ENCODE measurements around the gene OPN1LW. TPM values are rescaled to one million over a fixed set of nuclear protein-coding genes. Genes with fewer than 3 reads are reported as not detected.
"Not testable (repeated sequence)": the region's sequence is repeated elsewhere in the genome, so short reads cannot be mapped to it uniquely, and the experiment has no call there.

OPN1LW gene
- total RNA-seq (not detected), polyA plus RNA-seq (not detected)
- long read RNA-seq, donor 1, result 0 reads
- long read RNA-seq, donor 2, result 0 reads

GRCh38 chrX:154144010-154144409, at the start of gene OPN1LW:
Gene OPN1LW (plus strand): TSS chrX:154144243. CDS start chrX:154144284, 41 bp downstream.
- H3K27ac ChIP-seq (ENCODE audit: low read depth in 1 of 2, low read length in 2 of 2); H3K27me3 ChIP-seq (ENCODE audit: control insufficient read depth in 1 of 2, insufficient read depth in 2 of 2, low read length in 1 of 2); H3K4me3 ChIP-seq (ENCODE audit: low read length in 2 of 2); H3K9me3 ChIP-seq (ENCODE audit: control insufficient read depth, low read length); H3K4me1 ChIP-seq (ENCODE audit: control insufficient read depth in 1 of 2, insufficient read depth in 2 of 2, low read length in 2 of 2); ATAC-seq (ENCODE audit: low FRiP score); H3K36me3 ChIP-seq (ENCODE audit: control insufficient read depth in 1 of 2, insufficient read depth in 2 of 2, low read length in 1 of 2); DNase-seq; intact Hi-C loops (cut with DNase I): not testable (repeated sequence)
- 90 to 98% methylated on average over 12 of the region's 15 CpGs for WGBS, 2 donors

GRCh38 chrX:154094833-154095232, 49.2 kb upstream of the OPN1LW start:
- Histone ChIP-seq H3K27ac (ENCODE audit: low read depth in 1 of 2, low read length in 2 of 2) (no peak overlapping the region), H3K9me3 (ENCODE audit: control insufficient read depth, low read length) (no peaks in the 10 kb centered on the region), H3K4me3 (ENCODE audit: low read length in 2 of 2) (no peak overlapping the region), H3K27me3 (ENCODE audit: control insufficient read depth in 1 of 2, insufficient read depth in 2 of 2, low read length in 1 of 2) (no peaks in the 10 kb centered on the region), H3K36me3 (ENCODE audit: control insufficient read depth in 1 of 2, insufficient read depth in 2 of 2, low read length in 1 of 2) (no peaks in the 10 kb centered on the region), H3K4me1 (ENCODE audit: control insufficient read depth in 1 of 2, insufficient read depth in 2 of 2, low read length in 2 of 2) (no peaks in the 10 kb centered on the region)
- intact Hi-C loops (cut with DNase I), result loop anchor here in 1 of 2 donors (5.0 kb wide), 2 partner anchors 73 to 287 kb away; no protein-coding TSS in a partner anchor
- DNase-seq (no peak), ATAC-seq (ENCODE audit: low FRiP score) (no peak)
- WGBS, 2 donors, result 36 to 52% methylated on average over 6 of the region's 6 CpGs

GRCh38 chrX:154096140-154097002, 47.7 kb upstream of the OPN1LW start:
- DNase-seq, result no peak

GRCh38 chrX:154097003-154097588, 46.9 kb upstream of the OPN1LW start:
- intact Hi-C loops (cut with DNase I), result loop anchor here in 1 of 2 donors (5.0 kb wide), 2 partner anchors 75 to 285 kb away; no protein-coding TSS in a partner anchor

More at GRCh38 chrX:154096140-154097002, 47.7 kb upstream of the OPN1LW start:
- no peaks in the 10 kb centered on the region for H3K36me3 ChIP-seq (ENCODE audit: control insufficient read depth in 1 of 2, insufficient read depth in 2 of 2, low read length in 1 of 2)
- ATAC-seq (ENCODE audit: low FRiP score), result peak; percentile 47
- H3K27ac ChIP-seq (ENCODE audit: low read depth in 1 of 2, low read length in 2 of 2), result peak overlapping the region in 1 of 2 donors; percentile 50
- WGBS, 2 donors, result 3 to 35% methylated on average over 31 of the region's 31 CpGs
- peak overlapping the region; percentile 51 to 70 for H3K4me3 ChIP-seq (ENCODE audit: low read length in 2 of 2)
- H3K9me3 ChIP-seq (ENCODE audit: control insufficient read depth, low read length), result no peaks in the 10 kb centered on the region
- intact Hi-C loops (cut with DNase I), result loop anchor here in 1 of 2 donors (5.0 kb wide), 2 partner anchors 74 to 286 kb away; no protein-coding TSS in a partner anchor
- no peaks in the 10 kb centered on the region for H3K4me1 ChIP-seq (ENCODE audit: control insufficient read depth in 1 of 2, insufficient read depth in 2 of 2, low read length in 2 of 2)
- no peaks in the 10 kb centered on the region for H3K27me3 ChIP-seq (ENCODE audit: control insufficient read depth in 1 of 2, insufficient read depth in 2 of 2, low read length in 1 of 2)

GRCh38 chrX:154097589-154098541, 46.2 kb upstream of the OPN1LW start, which contains the start of gene MECP2:
Gene MECP2 (minus strand): TSS chrX:154097717.
- intact Hi-C loops (cut with DNase I), result loop anchor here in 1 of 2 donors (5.0 kb wide), 2 partner anchors 76 to 284 kb away; no protein-coding TSS in a partner anchor
- Histone ChIP-seq H3K36me3 (ENCODE audit: control insufficient read depth in 1 of 2, insufficient read depth in 2 of 2, low read length in 1 of 2) (no peaks in the 10 kb centered on the region), H3K4me3 (ENCODE audit: low read length in 2 of 2) (peak within 1 kb of the TSS; percentile 51 to 70), H3K4me1 (ENCODE audit: control insufficient read depth in 1 of 2, insufficient read depth in 2 of 2, low read length in 2 of 2) (no peaks in the 10 kb centered on the region), H3K27ac (ENCODE audit: low read depth in 1 of 2, low read length in 2 of 2) (peak within 1 kb of the TSS; percentile 45 to 99), H3K27me3 (ENCODE audit: control insufficient read depth in 1 of 2, insufficient read depth in 2 of 2, low read length in 1 of 2) (no peaks in the 10 kb centered on the region), H3K9me3 (ENCODE audit: control insufficient read depth, low read length) (no peaks in the 10 kb centered on the region)
- DNase-seq (peak; percentile 94), ATAC-seq (ENCODE audit: low FRiP score) (peak; percentile 92)
- WGBS, 2 donors, result 6 to 40% methylated on average over 50 to 75 of the region's 75 CpGs

More at GRCh38 chrX:154097003-154097588, 46.9 kb upstream of the OPN1LW start:
- 1 to 32% methylated on average over 43 to 76 of the region's 80 CpGs for WGBS, 2 donors
- H3K4me1 ChIP-seq (ENCODE audit: control insufficient read depth in 1 of 2, insufficient read depth in 2 of 2, low read length in 2 of 2), result no peaks in the 10 kb centered on the region
- peak; percentile 81 to 90 for DNase-seq
- H3K36me3 ChIP-seq (ENCODE audit: control insufficient read depth in 1 of 2, insufficient read depth in 2 of 2, low read length in 1 of 2), result no peaks in the 10 kb centered on the region
- peak overlapping the region; percentile 51 to 70 for H3K4me3 ChIP-seq (ENCODE audit: low read length in 2 of 2)
- peak overlapping the region; percentile 45 to 99 for H3K27ac ChIP-seq (ENCODE audit: low read depth in 1 of 2, low read length in 2 of 2)
- no peaks in the 10 kb centered on the region for H3K27me3 ChIP-seq (ENCODE audit: control insufficient read depth in 1 of 2, insufficient read depth in 2 of 2, low read length in 1 of 2)
- ATAC-seq (ENCODE audit: low FRiP score), result peak; percentile 88
- no peaks in the 10 kb centered on the region for H3K9me3 ChIP-seq (ENCODE audit: control insufficient read depth, low read length)

GRCh38 chrX:154098551-154098950, 45.5 kb upstream of the OPN1LW start:
- no peaks in the 10 kb centered on the region for H3K27me3 ChIP-seq (ENCODE audit: control insufficient read depth in 1 of 2, insufficient read depth in 2 of 2, low read length in 1 of 2)
- ATAC-seq (ENCODE audit: low FRiP score) (no peak), DNase-seq (no peak)
- no peaks in the 10 kb centered on the region for H3K4me1 ChIP-seq (ENCODE audit: control insufficient read depth in 1 of 2, insufficient read depth in 2 of 2, low read length in 2 of 2)
- intact Hi-C loops (cut with DNase I), result loop anchor here in 1 of 2 donors (5.0 kb wide), 2 partner anchors 76 to 284 kb away; no protein-coding TSS in a partner anchor
- no peak overlapping the region for H3K4me3 ChIP-seq (ENCODE audit: low read length in 2 of 2)
- no peaks in the 10 kb centered on the region for H3K9me3 ChIP-seq (ENCODE audit: control insufficient read depth, low read length)
- WGBS, 2 donors, result 68 to 75% methylated on average over 2 of the region's 2 CpGs
- H3K27ac ChIP-seq (ENCODE audit: low read depth in 1 of 2, low read length in 2 of 2), result no peak overlapping the region
- no peaks in the 10 kb centered on the region for H3K36me3 ChIP-seq (ENCODE audit: control insufficient read depth in 1 of 2, insufficient read depth in 2 of 2, low read length in 1 of 2)

- WGBS, 2 donors, result 52 to 65% methylated on average over 6 of the region's 6 CpGs
- ATAC-seq (ENCODE audit: low FRiP score) (no peak), DNase-seq (no peak)
- Histone ChIP-seq H3K27ac (ENCODE audit: low read depth in 1 of 2, low read length in 2 of 2) (no peak overlapping the region), H3K9me3 (ENCODE audit: control insufficient read depth, low read length) (no peaks in the 10 kb centered on the region), H3K36me3 (ENCODE audit: control insufficient read depth in 1 of 2, insufficient read depth in 2 of 2, low read length in 1 of 2) (no peaks in the 10 kb centered on the region), H3K4me3 (ENCODE audit: low read length in 2 of 2) (no peak overlapping the region), H3K27me3 (ENCODE audit: control insufficient read depth in 1 of 2, insufficient read depth in 2 of 2, low read length in 1 of 2) (no peaks in the 10 kb centered on the region), H3K4me1 (ENCODE audit: control insufficient read depth in 1 of 2, insufficient read depth in 2 of 2, low read length in 2 of 2) (no peaks in the 10 kb centered on the region)
- intact Hi-C loops (cut with DNase I), result no loop called here
Measured at GRCh38 chrX:154113729-154114128, 30.3 kb upstream of the OPN1LW start.

- no peaks in the 10 kb centered on the region for H3K27me3 ChIP-seq (ENCODE audit: control insufficient read depth in 1 of 2, insufficient read depth in 2 of 2, low read length in 1 of 2)
- H3K4me1 ChIP-seq (ENCODE audit: control insufficient read depth in 1 of 2, insufficient read depth in 2 of 2, low read length in 2 of 2), result no peaks in the 10 kb centered on the region
- intact Hi-C loops (cut with DNase I), result no loop called here
- H3K36me3 ChIP-seq (ENCODE audit: control insufficient read depth in 1 of 2, insufficient read depth in 2 of 2, low read length in 1 of 2), result no peaks in the 10 kb centered on the region
- H3K4me3 ChIP-seq (ENCODE audit: low read length in 2 of 2), result no peak overlapping the region
- DNase-seq (no peak), ATAC-seq (ENCODE audit: low FRiP score) (no peak)
- no peak overlapping the region for H3K27ac ChIP-seq (ENCODE audit: low read depth in 1 of 2, low read length in 2 of 2)
- WGBS, 2 donors, result 92% methylated on average over 5 of the region's 5 CpGs
- H3K9me3 ChIP-seq (ENCODE audit: control insufficient read depth, low read length), result no peaks in the 10 kb centered on the region
Measured at GRCh38 chrX:154114652-154115051, 29.4 kb upstream of the OPN1LW start.

Data from aorta (tissue), 5 donors.